Adrenal gland (tissue), 12 donors: ENCODE measurements around the gene DAZAP2. TPM values are rescaled to one million over a fixed set of nuclear protein-coding genes. Genes with fewer than 3 reads are reported as not detected.

Experiments used
- DNase-seq, 7 donors: peaks; one replicate each; pipeline ENCODE4 v3.0.0-alpha.2; 2019 to 2020
- H3K27ac ChIP-seq, 5 donors: fragments of 200-600 bp; sonication (generic) in 4 of 5; 1 replicate in 3 of 5; 2 replicates in 2 of 5; pipeline versions ENCODE4 v1.5.1 to v1.8.0; 2016 to 2020; ENCODE audit warnings: mild to moderate bottlenecking in 1 of 5
- H3K27me3 ChIP-seq: fragments of 200-600 bp; 2 replicates; pipeline ENCODE4 v1.8.0; 2021
- H3K36me3 ChIP-seq, 2 donors: fragments of 200-600 bp; replicated peaks in 1 of 2; 1 replicate in 1 of 2; 2 replicates in 1 of 2; pipeline versions ENCODE4 v1.5.1 to v1.8.0; 2018 to 2022
- H3K4me1 ChIP-seq, 2 donors: fragments of 200-600 bp; replicated peaks in 1 of 2; 1 replicate in 1 of 2; 2 replicates in 1 of 2; pipeline versions ENCODE4 v1.5.1 to v1.8.0; 2018 to 2021
- H3K4me3 ChIP-seq, 4 donors: fragments of 200-600 bp; sonication (generic) in 3 of 4; one replicate each; pipeline ENCODE4 v1.5.1; 2016 to 2018
- H3K9me3 ChIP-seq, 3 donors: fragments of 200-600 bp; sonication (generic) in 1 of 3; replicated peaks in 1 of 3; 1 replicate in 2 of 3; 2 replicates in 1 of 3; pipeline versions ENCODE4 v1.5.1 to v1.8.0; 2016 to 2021
- CTCF ChIP-seq, 6 experiments: fragments of 450-650 bp in 4 of 6; fragments of 200-600 bp in 2 of 6; sonication (generic) in 1 of 6; IDR thresholded peaks; 1 replicate in 5 of 6; 2 replicates in 1 of 6; pipeline versions ENCODE4 v1.5.1 to v1.8.0; 2016 to 2021; ENCODE audit warnings: antibody characterized with exemption in 6 of 6, mild to moderate bottlenecking in 2 of 6, moderate library complexity in 1 of 6
- POLR2A ChIP-seq, 2 donors: fragments of 450-650 bp; IDR thresholded peaks; one replicate each; pipeline ENCODE4 v1.6.1; 2017; ENCODE audit warnings: antibody characterized with exemption in 2 of 2, mild to moderate bottlenecking in 2 of 2, moderate library complexity in 1 of 2
- WGBS, 4 donors: extraction: QIAGEN DNeasy Blood & Tissue Kit in 2 of 4; methylation state at CpG; one replicate each; pipeline versions ENCODE4 v1.1.5 to v1.1.7; 2013 to 2017; 5-methylcytosine and 5-hydroxymethylcytosine counted together
- intact Hi-C, 2 donors: fragments of 100-400 bp; cut with DNase I; formaldehyde crosslinking; loops; one replicate each; pipeline versions ENCODE4 v1.14.1 to v1.15.0; 2022 to 2023
- polyA plus RNA-seq, 3 donors: library from polyadenylated mRNA; stranded (reverse); fragments of 200-250 nt in 2 of 3; fragments of 350-450 nt in 1 of 3; fragmentation: Illumina TruSeq in 1 of 3; extraction: RNeasy Lipid Tissue Mini Kit (QIAGEN cat#74804) in 1 of 3; gene quantifications; one replicate each; pipeline ENCODE4 v1.2.3, GENCODE V29; 2013 to 2014
- total RNA-seq, 9 donors: library from RNA; depleted of rRNA in 4 of 9; stranded (reverse); fragments of >200 nt in 4 of 9; fragments of 120-200 nt in 1 of 9; fragmentation: NEBNext Ultra II Directional in 1 of 9; extraction: Animal tissue kit (Norgen Biotek cat#: 25700) in 1 of 9; gene quantifications; one replicate each; pipeline versions ENCODE4 v1.1.0 to v1.2.4, GENCODE V29; 2013 to 2023
- donor health status: healthy with polysubstance abuse.
- donor health status: Bipolar disorder and iron deficiency.
- donor health status: DM: yes; HTN: yes; CAD: no.
- donor health status: DM: no; HTN: no; CAD: no.
- donor health status: DM: no; HTN: no; CAD: no.
- donor health status: DM: yes; HTN: yes; CAD: no.

Gene DAZAP2
- total and polyA plus RNA-seq, 12 donors = 85.8 to 454 (median 210) TPM

GRCh38 chr12:51190820-51191219 is 47.8 kb upstream of the DAZAP2 start:
- intact Hi-C loops = no loop called here
- 78 to 93% (median 91%) methylated on average over 4 of the region's 4 CpGs for whole genome bisulfite sequencing, 4 donors
- no peak for TF ChIP-seq POLR2A (IDR thresholded peaks at IDR 0.05)
- TF ChIP-seq CTCF (IDR thresholded peaks at IDR 0.05) = no peak
- no peak overlapping the region for H3K27ac ChIP-seq
- DNase-seq = no peak
- peaks cover 0 to 8% of the 10 kb centered on the region in 2 donors for H3K4me1 ChIP-seq
- H3K4me3 ChIP-seq = no peak overlapping the region
- no peaks in the 10 kb centered on the region for H3K9me3 ChIP-seq
- peaks cover 0 to 7% of the 10 kb centered on the region in 2 donors for H3K36me3 ChIP-seq
- no peaks in the 10 kb centered on the region for H3K27me3 ChIP-seq

GRCh38 chr12:51191516-51192283 is 46.9 kb upstream of the DAZAP2 start:
- Histone ChIP-seq H3K4me3 (no peak overlapping the region), H3K9me3 (no peaks in the 10 kb centered on the region), H3K4me1 (peaks cover 0 to 2% of the 10 kb centered on the region in 2 donors), H3K36me3 (peaks cover 0 to 7% of the 10 kb centered on the region in 2 donors), H3K27me3 (no peaks in the 10 kb centered on the region), H3K27ac (no peak overlapping the region)
- DNase-seq = no peak
- WGBS, 4 donors = 83 to 99% (median 91%) methylated on average over 8 to 12 of the region's 12 CpGs
- TF ChIP-seq POLR2A (IDR thresholded peaks at IDR 0.05) = no peak
- TF ChIP-seq CTCF (IDR thresholded peaks at IDR 0.05) = no peak
- intact Hi-C loops = no loop called here

- DNase-seq = no peak
- TF ChIP-seq CTCF (IDR thresholded peaks at IDR 0.05) (no peak), POLR2A (IDR thresholded peaks at IDR 0.05) (no peak)
- H3K4me3 ChIP-seq = no peak overlapping the region
- no peak overlapping the region for H3K27ac ChIP-seq
- H3K4me1 ChIP-seq = no peaks in the 10 kb centered on the region
- 94 to 100% (median 97%) methylated on average over 1 to 5 of the region's 5 CpGs for WGBS, 4 donors
- intact Hi-C loops = no loop called here
- H3K9me3 ChIP-seq = no peaks in the 10 kb centered on the region
- no peaks in the 10 kb centered on the region for H3K27me3 ChIP-seq
- peaks cover 0 to 7% of the 10 kb centered on the region in 2 donors for H3K36me3 ChIP-seq
These were observed 46.3 kb upstream of the DAZAP2 start for GRCh38 chr12:51192284-51192671.

GRCh38 chr12:51195841-51196240 is 42.8 kb upstream of the DAZAP2 start:
- H3K4me3 ChIP-seq = no peak overlapping the region
- no peaks in the 10 kb centered on the region for H3K36me3 ChIP-seq
- intact Hi-C loops = no loop called here
- DNase-seq = no peak
- no peak overlapping the region for H3K27ac ChIP-seq
- H3K27me3 ChIP-seq = no peaks in the 10 kb centered on the region
- 82 to 100% (median 93%) methylated on average over 2 to 7 of the region's 7 CpGs for WGBS, 4 donors
- H3K4me1 ChIP-seq = no peaks in the 10 kb centered on the region
- H3K9me3 ChIP-seq = no peaks in the 10 kb centered on the region
- TF ChIP-seq POLR2A (IDR thresholded peaks at IDR 0.05) (no peak), CTCF (IDR thresholded peaks at IDR 0.05) (no peak)
